Immature natural killer cell (primary cell): ENCODE results near the gene MBLAC2. TPM values are rescaled to one million over a fixed set of nuclear protein-coding genes. Genes with fewer than 3 reads are reported as not detected.

Experiments
- DNase-seq, 3 donors: peaks; one replicate each; pipeline ENCODE4 v3.0.0; 2022; ENCODE audit warnings: mixed read lengths in 1 of 3
- H3K27ac Mint-ChIP-seq, 6 donors: one replicate each; pipeline ENCODE4 v1.8.0; 2020; ENCODE audit warnings: mixed read lengths in 6 of 6, mild to moderate bottlenecking in 5 of 6, inconsistent platforms in 4 of 6, moderate library complexity in 3 of 6
- H3K27me3 Mint-ChIP-seq, 3 donors: one replicate each; pipeline ENCODE4 v1.8.0; 2020 to 2021; ENCODE audit warnings: low read depth in 3 of 3, mild to moderate bottlenecking in 3 of 3, mixed read lengths in 3 of 3, moderate library complexity in 3 of 3, inconsistent platforms in 1 of 3
- H3K36me3 Mint-ChIP-seq, 3 donors: one replicate each; pipeline ENCODE4 v1.8.0; 2020; ENCODE audit warnings: mixed read lengths in 3 of 3, inconsistent platforms in 2 of 3, mild to moderate bottlenecking in 2 of 3
- H3K4me1 Mint-ChIP-seq, 2 donors: one replicate each; pipeline ENCODE4 v1.8.0; 2020; ENCODE audit warnings: inconsistent platforms in 2 of 2, mild to moderate bottlenecking in 2 of 2, mixed read lengths in 2 of 2, moderate library complexity in 1 of 2
- H3K4me3 Mint-ChIP-seq, 5 donors: one replicate each; pipeline ENCODE4 v1.8.0; 2020; ENCODE audit warnings: mild to moderate bottlenecking in 5 of 5, mixed read lengths in 5 of 5, inconsistent platforms in 3 of 5, moderate library complexity in 3 of 5
- H3K9me3 Mint-ChIP-seq, 6 donors: one replicate each; pipeline ENCODE4 v1.8.0; 2020; ENCODE audit warnings: mild to moderate bottlenecking in 6 of 6, mixed read lengths in 6 of 6, inconsistent platforms in 4 of 6, moderate library complexity in 3 of 6
- polyA plus RNA-seq, 3 donors: library from polyadenylated mRNA; unstranded; fragments of 300-500 nt; fragmentation: Illumina TruSeq; gene quantifications; one replicate each; pipeline ENCODE4 v1.2.3, GENCODE V29; 2021

MBLAC2 gene
- polyA plus RNA-seq, 3 donors from 2014 or later, result 2.2 to 3.1 (median 2.9) TPM

DNA sequence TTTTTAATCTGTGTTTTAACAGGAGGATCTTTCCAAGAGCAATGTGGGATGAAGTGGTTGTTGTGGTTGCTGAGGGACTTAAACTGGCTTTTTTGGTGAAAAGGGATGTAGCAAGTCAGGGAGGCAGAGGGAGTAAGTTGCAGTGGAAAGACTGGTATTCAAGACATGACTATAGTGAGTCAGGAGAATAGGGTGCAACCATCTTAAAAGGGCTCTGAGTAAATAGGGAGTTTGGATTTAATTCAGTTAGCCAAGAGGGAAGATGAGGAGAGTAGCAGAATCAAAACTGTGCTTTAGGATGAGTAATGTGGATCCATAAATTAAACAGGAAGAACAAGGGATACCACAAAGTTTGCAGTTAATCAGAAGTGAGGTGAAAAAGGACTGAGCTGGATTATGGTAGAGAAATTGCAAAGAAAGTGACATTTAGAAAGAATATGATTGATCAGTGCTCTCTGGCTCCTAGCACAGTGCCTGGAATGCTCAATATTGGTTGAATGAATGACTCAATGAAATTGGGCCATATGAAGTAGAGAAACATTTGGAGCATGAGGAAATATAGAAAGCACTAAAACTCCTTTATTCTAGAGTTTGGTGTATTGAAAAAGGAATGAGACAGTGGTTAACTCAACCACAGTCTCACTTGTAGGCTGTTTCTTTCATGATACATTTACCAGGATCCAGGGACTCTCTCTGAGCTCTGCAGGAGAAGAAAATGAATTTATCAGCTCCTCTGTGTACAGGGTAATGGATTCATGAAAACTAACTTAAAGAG is 5.2 kb upstream of the MBLAC2 start:
- Mint-ChIP-seq H3K9me3 (no peaks in the 10 kb centered on the region), H3K36me3 (no peaks in the 10 kb centered on the region), H3K4me1 (peaks cover 4 to 9% of the 10 kb centered on the region in 2 donors), H3K27me3 (peaks cover 2 to 4% (median 3%) of the 10 kb centered on the region in 3 donors), H3K4me3 (no peak overlapping the region), H3K27ac (no peak overlapping the region)
- no peak for DNase-seq

DNA sequence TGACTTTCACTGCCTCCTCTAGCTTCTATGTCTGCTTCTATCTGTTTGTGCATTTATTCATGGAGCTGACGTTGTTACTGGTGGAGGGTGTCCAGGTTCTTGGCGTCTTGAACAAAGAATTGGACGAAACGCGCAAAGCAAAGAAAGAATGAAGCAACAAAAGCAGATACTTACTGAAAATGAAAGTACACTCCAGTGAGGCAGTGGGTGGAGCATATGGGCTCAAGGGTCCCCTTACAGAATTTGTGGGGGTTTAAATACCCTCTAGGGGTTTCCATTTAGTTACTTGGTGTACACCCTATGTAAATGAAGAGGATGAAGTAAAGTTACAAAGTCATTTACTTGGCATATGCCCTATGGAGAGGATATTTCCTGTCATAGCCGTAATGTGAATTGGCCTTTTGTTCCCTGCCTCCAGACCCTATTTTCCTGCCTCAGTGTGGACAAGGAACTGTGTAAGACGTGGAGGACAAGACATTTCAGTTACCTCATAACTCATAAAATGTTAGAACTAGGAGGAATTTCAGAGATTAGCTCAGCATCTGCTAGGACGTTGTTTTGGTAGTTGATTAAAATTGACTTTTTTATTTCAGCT is 3.1 kb upstream of the MBLAC2 start:
- peaks cover 4 to 11% (median 8%) of the 10 kb centered on the region in 3 donors for H3K27me3 Mint-ChIP-seq
- H3K4me3 Mint-ChIP-seq, result no peak overlapping the region
- H3K9me3 Mint-ChIP-seq, result no peaks in the 10 kb centered on the region
- no peak overlapping the region for H3K27ac Mint-ChIP-seq
- H3K4me1 Mint-ChIP-seq, result peaks cover 15 to 22% of the 10 kb centered on the region in 2 donors
- H3K36me3 Mint-ChIP-seq, result no peaks in the 10 kb centered on the region
- DNase-seq, result no peak

DNA sequence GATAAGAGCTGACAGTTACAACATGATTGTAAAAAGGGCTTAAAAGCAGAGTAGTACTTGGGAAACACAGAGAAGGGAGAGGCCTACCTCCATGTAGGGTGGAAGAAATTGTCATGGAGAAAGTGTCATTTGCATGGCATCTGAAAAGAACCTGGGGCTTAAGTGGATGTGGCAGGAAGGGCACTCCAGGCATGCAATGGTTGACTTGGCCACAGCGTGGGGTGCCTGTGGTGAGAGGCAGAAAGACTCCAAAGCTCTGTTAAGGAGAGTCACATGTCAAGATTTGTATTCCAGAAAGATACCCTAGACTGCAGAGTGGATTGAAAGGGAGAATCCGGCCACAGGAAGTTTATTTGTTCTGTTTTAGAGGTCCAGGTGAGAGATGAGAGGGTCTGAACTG is 2.5 kb upstream of the MBLAC2 start:
- Mint-ChIP-seq H3K4me3 (no peak overlapping the region), H3K36me3 (no peaks in the 10 kb centered on the region), H3K9me3 (no peaks in the 10 kb centered on the region), H3K4me1 (peaks cover 18 to 27% of the 10 kb centered on the region in 2 donors), H3K27me3 (peaks cover 4 to 11% (median 8%) of the 10 kb centered on the region in 3 donors), H3K27ac (peak overlapping the region in 1 of 6 donors; percentile 13)
- no peak for DNase-seq

GRCh38 chr5:90476391-90476790 is 1.8 kb upstream of the MBLAC2 start:
- no peaks in the 10 kb centered on the region for H3K36me3 Mint-ChIP-seq

GRCh38 chr5:90475436-90475980 is 937 bp upstream of the MBLAC2 start:
- Mint-ChIP-seq H3K27ac (peak overlapping the region in 1 of 6 donors; percentile 84), H3K9me3 (no peaks in the 10 kb centered on the region), H3K36me3 (no peaks in the 10 kb centered on the region), H3K4me3 (peak overlapping the region; percentile 95 to 99 (median 98)), H3K27me3 (peaks cover 4 to 11% (median 8%) of the 10 kb centered on the region in 3 donors), H3K4me1 (peaks cover 21 to 40% of the 10 kb centered on the region in 2 donors)
- no peak for DNase-seq

More at GRCh38 chr5:90476391-90476790, 1.8 kb upstream of the MBLAC2 start:
- Mint-ChIP-seq H3K4me1 (peaks cover 18 to 31% of the 10 kb centered on the region in 2 donors), H3K9me3 (no peaks in the 10 kb centered on the region), H3K27me3 (peaks cover 4 to 11% (median 8%) of the 10 kb centered on the region in 3 donors), H3K4me3 (no peak overlapping the region), H3K27ac (no peak overlapping the region)
- DNase-seq, result no peak

GRCh38 chr5:90473396-90474234 is 956 bp downstream of the MBLAC2 start:
- Mint-ChIP-seq H3K4me3 (peak overlapping the region; percentile 95 to 99 (median 98)), H3K36me3 (peaks cover 4 to 15% (median 13%) of the 10 kb centered on the region in 3 donors), H3K27me3 (peaks cover 4 to 11% (median 8%) of the 10 kb centered on the region in 3 donors), H3K27ac (peak overlapping the region; percentile 84 to 97 (median 94)), H3K9me3 (no peaks in the 10 kb centered on the region), H3K4me1 (peaks cover 21 to 48% of the 10 kb centered on the region in 2 donors)
- DNase-seq, result peak in 1 of 3 donors; percentile 37

- Mint-ChIP-seq H3K4me3 (peak overlapping the region; percentile 95 to 99 (median 98)), H3K27ac (peak overlapping the region; percentile 64 to 95 (median 92)), H3K9me3 (no peaks in the 10 kb centered on the region), H3K4me1 (peaks cover 21 to 48% of the 10 kb centered on the region in 2 donors), H3K36me3 (peaks cover 11 to 22% (median 20%) of the 10 kb centered on the region in 3 donors), H3K27me3 (peaks cover 4 to 11% (median 8%) of the 10 kb centered on the region in 3 donors)
- no peak for DNase-seq
Observed at GRCh38 chr5:90472783-90473395, 1.7 kb downstream of the MBLAC2 start.

GRCh38 chr5:90461288-90461687 is 13.3 kb downstream of the MBLAC2 start:
- no peak overlapping the region for H3K27ac Mint-ChIP-seq

GRCh38 chr5:90446961-90447360 is 27.6 kb downstream of the MBLAC2 start:
- no peak for DNase-seq
- Mint-ChIP-seq H3K4me3 (no peak overlapping the region), H3K36me3 (no peaks in the 10 kb centered on the region), H3K4me1 (no peaks in the 10 kb centered on the region), H3K9me3 (no peaks in the 10 kb centered on the region), H3K27ac (no peak overlapping the region), H3K27me3 (peaks cover 0 to 1% (median 0%) of the 10 kb centered on the region in 3 donors)

More at GRCh38 chr5:90461288-90461687, 13.3 kb downstream of the MBLAC2 start:
- no peak overlapping the region for H3K4me3 Mint-ChIP-seq
- DNase-seq, result no peak
- H3K36me3 Mint-ChIP-seq, result peaks cover 9 to 13% (median 10%) of the 10 kb centered on the region in 3 donors
- H3K9me3 Mint-ChIP-seq, result no peaks in the 10 kb centered on the region
- no peaks in the 10 kb centered on the region for H3K4me1 Mint-ChIP-seq
- H3K27me3 Mint-ChIP-seq, result no peaks in the 10 kb centered on the region

- no peaks in the 10 kb centered on the region for H3K36me3 Mint-ChIP-seq
- peak overlapping the region in 4 of 5 donors; percentile 80 to 90 (median 84) for H3K4me3 Mint-ChIP-seq
- DNase-seq, result no peak
Observed at GRCh38 chr5:90440644-90441043, 33.9 kb downstream of the MBLAC2 start.

DNA sequence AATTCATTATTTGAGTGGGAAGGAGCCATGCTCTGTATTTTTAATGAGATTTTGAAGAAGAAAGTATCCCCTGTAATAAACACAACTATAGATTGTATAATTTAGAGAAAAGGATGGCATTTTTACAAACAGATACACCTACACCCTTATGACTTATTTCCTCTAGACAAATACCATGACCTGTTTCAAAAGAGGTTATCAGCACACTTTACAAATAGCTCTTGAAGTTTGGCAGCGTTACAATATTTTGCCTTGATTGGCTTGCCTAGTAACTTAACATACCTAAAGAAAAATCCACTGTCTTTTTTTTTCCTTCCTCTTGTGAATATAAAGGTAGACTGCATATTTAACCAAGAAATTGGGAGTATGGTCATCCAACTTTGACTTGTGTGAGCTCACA is 36.5 kb downstream of the MBLAC2 start:
- DNase-seq, result no peak
- Mint-ChIP-seq H3K4me3 (no peak overlapping the region), H3K27ac (no peak overlapping the region), H3K9me3 (no peaks in the 10 kb centered on the region), H3K27me3 (peaks cover 0 to 3% (median 2%) of the 10 kb centered on the region in 3 donors), H3K36me3 (no peaks in the 10 kb centered on the region), H3K4me1 (peaks cover 2 to 10% of the 10 kb centered on the region in 2 donors)

More at GRCh38 chr5:90440644-90441043, 33.9 kb downstream of the MBLAC2 start:
- Mint-ChIP-seq H3K27me3 (peaks cover 0 to 3% (median 3%) of the 10 kb centered on the region in 3 donors), H3K27ac (no peak overlapping the region), H3K4me1 (peaks cover 2 to 10% of the 10 kb centered on the region in 2 donors), H3K9me3 (no peaks in the 10 kb centered on the region)

- no peak overlapping the region for H3K4me3 Mint-ChIP-seq
- H3K27me3 Mint-ChIP-seq, result peaks cover 0 to 3% (median 2%) of the 10 kb centered on the region in 3 donors
- no peaks in the 10 kb centered on the region for H3K9me3 Mint-ChIP-seq
- no peak overlapping the region for H3K27ac Mint-ChIP-seq
- H3K36me3 Mint-ChIP-seq, result no peaks in the 10 kb centered on the region
- H3K4me1 Mint-ChIP-seq, result peaks cover 2 to 10% of the 10 kb centered on the region in 2 donors
- no peak for DNase-seq
Observed at GRCh38 chr5:90437663-90438062, 36.9 kb downstream of the MBLAC2 start.
